Caco-2 (cell line): ENCODE data around the gene PRAC2. TPM values are rescaled to one million over a fixed set of nuclear protein-coding genes. Genes with fewer than 3 reads are reported as not detected.

ENCODE experiments used
- BruUV-seq: library from RNA; stranded (reverse); fragments of 400-500 nt; replicated peaks from 2 replicates; lab custom pipeline; 2021; lab: Mats Ljungman, UMichigan
- CTCF ChIA-PET: fragments of 300-600 bp; sonication (Branson Sonifier 250); formaldehyde crosslinking; loops from one replicate; lab custom pipeline; 2022; ENCODE audit warnings: antibody characterized with exemption; lab: Charles Lee
- POLR2A ChIA-PET: fragments of 300-600 bp; sonication (Branson Sonifier 250); formaldehyde crosslinking; loops from one replicate; lab custom pipeline; 2022; ENCODE audit warnings: antibody characterized with exemption; lab: Charles Lee
- DNase-seq, 2 experiments: peaks; one replicate each; pipeline versions ENCODE4 v3.0.0 to v3.0.0-alpha.2; 2020 to 2022
- H3K27me3 ChIP-seq: replicated peaks from 2 replicates; pipeline ENCODE4 v1.6.0; 2011; ENCODE audit warnings: low read length; ENCODE audit not compliant: control insufficient read depth, insufficient read depth
- H3K36me3 ChIP-seq: 2 replicates; pipeline ENCODE4 v1.5.1; 2011; ENCODE audit warnings: low read length; ENCODE audit not compliant: control insufficient read depth, insufficient read depth
- H3K4me1 ChIP-seq: fragments of 250-450 bp; sonication (Bioruptor Pico); 2 replicates; pipeline ENCODE4 v1.5.1; 2020; ENCODE audit warnings: mild to moderate bottlenecking
- H3K4me3 ChIP-seq: 2 replicates; pipeline ENCODE4 v1.5.1; 2011; ENCODE audit warnings: low read depth, mild to moderate bottlenecking, control low read depth, low read length
- H3K9me3 ChIP-seq: fragments of 250-450 bp; sonication (Bioruptor Pico); 2 replicates; pipeline ENCODE4 v1.5.1; 2020; ENCODE audit warnings: mild to moderate bottlenecking, moderate library complexity
- H3K27ac Mint-ChIP-seq: one replicate; pipeline ENCODE4 v1.8.0; 2022; ENCODE audit warnings: mixed read lengths; ENCODE audit not compliant: unreplicated experiment
- H3K27me3 Mint-ChIP-seq: one replicate; pipeline ENCODE4 v1.8.0; 2022; ENCODE audit warnings: mixed read lengths; ENCODE audit not compliant: insufficient read depth, unreplicated experiment
- H3K36me3 Mint-ChIP-seq: one replicate; pipeline ENCODE4 v1.8.0; 2022; ENCODE audit warnings: mild to moderate bottlenecking, mixed read lengths; ENCODE audit not compliant: insufficient read depth, unreplicated experiment
- H3K4me1 Mint-ChIP-seq: one replicate; pipeline ENCODE4 v1.8.0; 2022; ENCODE audit warnings: low read depth, mixed read lengths; ENCODE audit not compliant: unreplicated experiment
- H3K4me3 Mint-ChIP-seq: one replicate; pipeline ENCODE4 v1.8.0; 2022; ENCODE audit warnings: mild to moderate bottlenecking, moderate library complexity, mixed read lengths; ENCODE audit not compliant: unreplicated experiment
- H3K9me3 Mint-ChIP-seq: one replicate; pipeline ENCODE4 v1.8.0; 2022; ENCODE audit warnings: mixed read lengths; ENCODE audit not compliant: unreplicated experiment
- CTCF ChIP-seq, 2 experiments: fragments of 200-600 bp in 1 of 2; IDR thresholded peaks; 1 replicate in 1 of 2; 2 replicates in 1 of 2; pipeline versions ENCODE4 v1.5.1 to v1.8.0; 2011 to 2022; ENCODE audit warnings: antibody characterized with exemption in 1 of 2, control low read depth in 1 of 2, inconsistent platforms in 1 of 2, low read depth in 1 of 2, low read length in 1 of 2, mild to moderate bottlenecking in 1 of 2, moderate library complexity in 1 of 2; ENCODE audit not compliant: insufficient read depth in 1 of 2, severe bottlenecking in 1 of 2, unreplicated experiment in 1 of 2
- intact Hi-C: fragments of 100-400 bp; cut with micrococcal nuclease; formaldehyde crosslinking; loops from one replicate; pipeline ENCODE4 v1.10.0; 2022; ENCODE audit not compliant: unreplicated experiment
- total RNA-seq: library from RNA; stranded (reverse); gene quantifications from 2 replicates; pipeline ENCODE4 v1.2.3, GENCODE V29; 2022

The PRAC2 gene
- total RNA-seq, 1 experiment from 2014 or later = not detected

GRCh38 chr17:48754500-48755261, 31.7 kb downstream of the PRAC2 start:
- no peaks in the 10 kb centered on the region for H3K9me3 Mint-ChIP-seq
- peak in 1 of 2 experiments; percentile 4 for TF ChIP-seq CTCF (IDR thresholded peaks at IDR 0.05; ENCODE audit: insufficient read depth in 1 of 2, low read depth in 1 of 2, low read length in 1 of 2, severe bottlenecking in 1 of 2, unreplicated experiment in 1 of 2)
- no peaks in the 10 kb centered on the region for H3K36me3 Mint-ChIP-seq
- ChIA-PET POLR2A (no interaction called here), CTCF (interaction anchor here (0.5 to 1.5 kb wide), 5 partner anchors 16 to 128 kb away, joined by 3 to 7 read pairs (median 4); partner anchors contain the start of gene HOXB13)
- Histone ChIP-seq H3K4me1 (peaks cover 9% of the 10 kb centered on the region), H3K27me3 (no peaks in the 10 kb centered on the region; the same call in 1 of the 2 replicates), H3K4me3 (peak overlapping the region; percentile 6; the same call in 1 of the 2 replicates), H3K36me3 (no peaks in the 10 kb centered on the region), H3K9me3 (no peaks in the 10 kb centered on the region)
- no peak for DNase-seq
- peaks cover 19% of the 10 kb centered on the region for H3K4me1 Mint-ChIP-seq
- no peaks in the 10 kb centered on the region for H3K27me3 Mint-ChIP-seq
- peak overlapping the region; percentile 23 for H3K4me3 Mint-ChIP-seq
- H3K27ac Mint-ChIP-seq = no peak overlapping the region
- BruUV-seq = no TSS peak
- intact Hi-C loops = no loop called here

DNA sequence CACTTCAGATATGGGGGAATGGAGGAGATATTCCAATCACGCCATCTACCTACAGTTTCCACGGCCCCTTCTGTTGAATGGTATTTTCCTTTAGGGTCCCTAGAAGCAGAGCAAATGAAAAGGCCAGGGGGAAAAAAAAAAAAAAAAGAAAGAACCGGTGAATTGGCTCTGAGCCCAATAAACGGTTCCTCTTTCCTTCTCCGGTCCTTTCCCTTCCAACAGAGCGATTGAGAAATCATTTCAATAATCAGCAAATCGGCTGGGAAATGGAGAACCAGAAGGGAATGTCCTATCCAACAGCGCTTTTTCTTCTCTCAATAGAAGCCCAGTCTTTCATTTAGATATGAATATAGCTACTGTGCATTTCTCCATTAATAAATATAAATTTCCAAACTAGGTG, 32.4 kb downstream of the PRAC2 start:
- Mint-ChIP-seq H3K4me3 (peak overlapping the region; percentile 23), H3K27me3 (no peaks in the 10 kb centered on the region), H3K36me3 (no peaks in the 10 kb centered on the region), H3K9me3 (no peaks in the 10 kb centered on the region), H3K4me1 (peaks cover 21% of the 10 kb centered on the region), H3K27ac (no peak overlapping the region)
- DNase-seq = no peak
- no TSS peak for BruUV-seq
- ChIA-PET POLR2A (no interaction called here), CTCF (interaction anchor here (0.6 to 1.5 kb wide), 4 partner anchors 17 to 151 kb away, joined by 3 to 7 read pairs (median 4); partner anchors contain the start of gene HOXB13)
- Histone ChIP-seq H3K36me3 (no peaks in the 10 kb centered on the region), H3K27me3 (no peaks in the 10 kb centered on the region), H3K4me1 (peaks cover 9% of the 10 kb centered on the region), H3K4me3 (no peak overlapping the region), H3K9me3 (no peaks in the 10 kb centered on the region)
- intact Hi-C loops = no loop called here
- no peak for TF ChIP-seq CTCF (IDR thresholded peaks at IDR 0.05; ENCODE audit: insufficient read depth in 1 of 2, low read depth in 1 of 2, low read length in 1 of 2, severe bottlenecking in 1 of 2, unreplicated experiment in 1 of 2)

GRCh38 chr17:48756830-48757251, 33.9 kb downstream of the PRAC2 start:
- H3K4me3 Mint-ChIP-seq = no peak overlapping the region
- H3K4me1 Mint-ChIP-seq = peaks cover 19% of the 10 kb centered on the region
- no peaks in the 10 kb centered on the region for H3K27me3 Mint-ChIP-seq
- no peaks in the 10 kb centered on the region for H3K9me3 Mint-ChIP-seq
- BruUV-seq = no TSS peak
- Histone ChIP-seq H3K36me3 (no peaks in the 10 kb centered on the region), H3K4me1 (peaks cover 6% of the 10 kb centered on the region), H3K9me3 (no peaks in the 10 kb centered on the region), H3K27me3 (no peaks in the 10 kb centered on the region), H3K4me3 (no peak overlapping the region)
- no peak overlapping the region for H3K27ac Mint-ChIP-seq
- CTCF ChIA-PET = interaction anchor here (0.5 kb wide), 1 partner anchor 28 kb away, joined by 3 read pairs; the partner anchor contains the start of gene HOXB13
- intact Hi-C loops = no loop called here
- TF ChIP-seq CTCF (IDR thresholded peaks at IDR 0.05; ENCODE audit: insufficient read depth in 1 of 2, low read depth in 1 of 2, low read length in 1 of 2, severe bottlenecking in 1 of 2, unreplicated experiment in 1 of 2) = no peak
- no peaks in the 10 kb centered on the region for H3K36me3 Mint-ChIP-seq
- POLR2A ChIA-PET = interaction anchor here (0.9 kb wide), 1 partner anchor 23 kb away, joined by 4 read pairs; no protein-coding TSS in a partner anchor
- DNase-seq = no peak
